ENCODE data around the gene LGALSL. TPM values are rescaled to one million over a fixed set of nuclear protein-coding genes. Genes with fewer than 3 reads are reported as not detected.

Gene LGALSL
- polyA plus RNA-seq, 1 of the 3 experiments (the other 2 are of a cell fraction), result 6.5 TPM

- H2AFZ ChIP-seq (ENCODE audit: low read depth), result no peak overlapping the region
- TF ChIP-seq, protein P1, sequence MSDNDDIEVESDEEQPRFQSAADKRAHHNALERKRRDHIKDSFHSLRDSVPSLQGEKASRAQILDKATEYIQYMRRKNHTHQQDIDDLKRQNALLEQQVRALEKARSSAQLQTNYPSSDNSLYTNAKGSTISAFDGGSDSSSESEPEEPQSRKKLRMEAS (IDR thresholded peaks at IDR 0.05; ENCODE audit: low read depth), result no peak
- no peak for TF ChIP-seq SIN3A (IDR thresholded peaks at IDR 0.05; ENCODE audit: borderline replicate concordance, low read depth, low read length)
- TF ChIP-seq, protein P2, sequence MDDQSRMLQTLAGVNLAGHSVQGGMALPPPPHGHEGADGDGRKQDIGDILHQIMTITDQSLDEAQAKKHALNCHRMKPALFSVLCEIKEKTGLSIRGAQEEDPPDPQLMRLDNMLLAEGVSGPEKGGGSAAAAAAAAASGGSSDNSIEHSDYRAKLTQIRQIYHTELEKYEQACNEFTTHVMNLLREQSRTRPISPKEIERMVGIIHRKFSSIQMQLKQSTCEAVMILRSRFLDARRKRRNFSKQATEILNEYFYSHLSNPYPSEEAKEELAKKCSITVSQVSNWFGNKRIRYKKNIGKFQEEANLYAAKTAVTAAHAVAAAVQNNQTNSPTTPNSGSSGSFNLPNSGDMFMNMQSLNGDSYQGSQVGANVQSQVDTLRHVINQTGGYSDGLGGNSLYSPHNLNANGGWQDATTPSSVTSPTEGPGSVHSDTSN (IDR thresholded peaks at IDR 0.05), result no peak
- no peak for TF ChIP-seq TEAD4 (IDR thresholded peaks at IDR 0.05; ENCODE audit: borderline replicate concordance, insufficient read depth)
- TF ChIP-seq EP300 (IDR thresholded peaks at IDR 0.05; ENCODE audit: borderline replicate concordance in 1 of 2, low read depth in 1 of 2, low read length in 1 of 2), result no peak
- no peak for TF ChIP-seq USF2 (IDR thresholded peaks at IDR 0.05; ENCODE audit: borderline replicate concordance, low read depth, low read length)
- TF ChIP-seq REST (IDR thresholded peaks at IDR 0.05; ENCODE audit: low read depth, low read length), result no peak
- H3K9ac ChIP-seq, result no peak overlapping the region
- 55% methylated on average over 1 of the region's 1 CpG for WGBS (ENCODE audit: low lambda C conversion rate)
- no peak overlapping the region for H3K27ac ChIP-seq (ENCODE audit: low read depth in 2 of 2, low read length in 1 of 2)
- H3K9me2 ChIP-seq, result no peaks in the 10 kb centered on the region
- H3K4me3 ChIP-seq (ENCODE audit: low read depth in 2 of 2, low read length in 1 of 2), result no peak overlapping the region
- POLR2A ChIA-PET, result no interaction called here
- H3K27me3 ChIP-seq (ENCODE audit: insufficient read depth), result no peaks in the 10 kb centered on the region
- DNase-seq, result no peak
- H3K9me3 ChIP-seq, result no peaks in the 10 kb centered on the region
- no peak overlapping the region for H3K4me2 ChIP-seq
- CTCF ChIA-PET, result interaction anchor here (1.0 to 2.4 kb wide), 2 partner anchors 11 to 147 kb away, joined by 3 to 10 read pairs; no protein-coding TSS in a partner anchor
- no peaks in the 10 kb centered on the region for H4K20me1 ChIP-seq (ENCODE audit: insufficient read depth)
- H3F3A ChIP-seq (replicated peaks; ENCODE audit: insufficient read depth), result no peaks in the 10 kb centered on the region
- H3K79me2 ChIP-seq (ENCODE audit: insufficient read depth), result no peaks in the 10 kb centered on the region
- no peaks in the 10 kb centered on the region; a peak in 1 of 4 replicates for H3K4me1 ChIP-seq (ENCODE audit: control insufficient read depth in 1 of 2, insufficient read depth in 2 of 2, low read depth in 1 of 2, low read length in 1 of 2)
- H3K36me3 ChIP-seq (replicated peaks in 1 of 2; ENCODE audit: control insufficient read depth in 1 of 2, insufficient read depth in 2 of 2, low read length in 1 of 2), result no peaks in the 10 kb centered on the region
These were observed 23.1 kb downstream of the LGALSL start for GRCh38 chr2:64477037-64477436.

- no peaks in the 10 kb centered on the region for H3K9me3 ChIP-seq
- no peaks in the 10 kb centered on the region for H3K79me2 ChIP-seq (ENCODE audit: insufficient read depth)
- POLR2A ChIA-PET, result no interaction called here
- peaks cover 5% of the 10 kb centered on the region for H3F3A ChIP-seq (replicated peaks; ENCODE audit: insufficient read depth)
- no peaks in the 10 kb centered on the region for H3K27me3 ChIP-seq (ENCODE audit: insufficient read depth)
- no peaks in the 10 kb centered on the region for H3K36me3 ChIP-seq (replicated peaks in 1 of 2; ENCODE audit: control insufficient read depth in 1 of 2, insufficient read depth in 2 of 2, low read length in 1 of 2)
- H2AFZ ChIP-seq (ENCODE audit: low read depth), result no peak overlapping the region
- no peaks in the 10 kb centered on the region for H3K9me2 ChIP-seq
- no peak overlapping the region for H3K4me3 ChIP-seq (ENCODE audit: low read depth in 2 of 2, low read length in 1 of 2)
- CTCF ChIA-PET, result interaction anchor here (2.4 kb wide), 1 partner anchor 10 kb away, joined by 10 read pairs; no protein-coding TSS in a partner anchor
- H3K9ac ChIP-seq, result no peak overlapping the region
- DNase-seq, result no peak
- peaks cover 5 to 7% of the 10 kb centered on the region in 2 experiments; a peak in 1 of 4 replicates for H3K4me1 ChIP-seq (ENCODE audit: control insufficient read depth in 1 of 2, insufficient read depth in 2 of 2, low read depth in 1 of 2, low read length in 1 of 2)
- H3K27ac ChIP-seq (ENCODE audit: low read depth in 2 of 2, low read length in 1 of 2), result no peak overlapping the region
- 90% methylated on average over 4 of the region's 4 CpGs for WGBS (ENCODE audit: low lambda C conversion rate)
- H4K20me1 ChIP-seq (ENCODE audit: insufficient read depth), result no peaks in the 10 kb centered on the region
- no peak overlapping the region for H3K4me2 ChIP-seq
- TF ChIP-seq FOXJ3 (CRISPR knock-in tag; IDR thresholded peaks at IDR 0.05), result no peak
- no peak for TF ChIP-seq USF2 (IDR thresholded peaks at IDR 0.05; ENCODE audit: borderline replicate concordance, low read depth, low read length)
- no peak for TF ChIP-seq JUND (IDR thresholded peaks at IDR 0.05)
- TF ChIP-seq, protein P3, sequence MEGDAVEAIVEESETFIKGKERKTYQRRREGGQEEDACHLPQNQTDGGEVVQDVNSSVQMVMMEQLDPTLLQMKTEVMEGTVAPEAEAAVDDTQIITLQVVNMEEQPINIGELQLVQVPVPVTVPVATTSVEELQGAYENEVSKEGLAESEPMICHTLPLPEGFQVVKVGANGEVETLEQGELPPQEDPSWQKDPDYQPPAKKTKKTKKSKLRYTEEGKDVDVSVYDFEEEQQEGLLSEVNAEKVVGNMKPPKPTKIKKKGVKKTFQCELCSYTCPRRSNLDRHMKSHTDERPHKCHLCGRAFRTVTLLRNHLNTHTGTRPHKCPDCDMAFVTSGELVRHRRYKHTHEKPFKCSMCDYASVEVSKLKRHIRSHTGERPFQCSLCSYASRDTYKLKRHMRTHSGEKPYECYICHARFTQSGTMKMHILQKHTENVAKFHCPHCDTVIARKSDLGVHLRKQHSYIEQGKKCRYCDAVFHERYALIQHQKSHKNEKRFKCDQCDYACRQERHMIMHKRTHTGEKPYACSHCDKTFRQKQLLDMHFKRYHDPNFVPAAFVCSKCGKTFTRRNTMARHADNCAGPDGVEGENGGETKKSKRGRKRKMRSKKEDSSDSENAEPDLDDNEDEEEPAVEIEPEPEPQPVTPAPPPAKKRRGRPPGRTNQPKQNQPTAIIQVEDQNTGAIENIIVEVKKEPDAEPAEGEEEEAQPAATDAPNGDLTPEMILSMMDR (IDR thresholded peaks at IDR 0.05), result no peak
- no peak for TF ChIP-seq GABPA (IDR thresholded peaks at IDR 0.05; ENCODE audit: low read depth)
- TF ChIP-seq FOSL2 (IDR thresholded peaks at IDR 0.05; ENCODE audit: borderline replicate concordance, low read depth), result no peak
- TF ChIP-seq, protein P2 (IDR thresholded peaks at IDR 0.05), result no peak
- no peak for TF ChIP-seq USF1 (IDR thresholded peaks at IDR 0.05; ENCODE audit: borderline replicate concordance, low read depth)
- no peak for TF ChIP-seq NRF1 (IDR thresholded peaks at IDR 0.05; ENCODE audit: low read depth, low read length)
- TF ChIP-seq POLR2AphosphoS5 (IDR thresholded peaks at IDR 0.05; ENCODE audit: low read depth, low read length), result no peak
These were observed 24.0 kb downstream of the LGALSL start for GRCh38 chr2:64477979-64478378.
